A549 (cell line): ENCODE results near the gene FOXP1.

ENCODE experiments used
- CHD4 ChIP-seq: fragments of 200-600 bp; sonication (generic); IDR thresholded peaks from 2 replicates; pipeline ENCODE4 v1.6.1; 2016; ENCODE audit warnings: antibody characterized with exemption, mild to moderate bottlenecking, borderline replicate concordance
- CTCF ChIP-seq: fragments of >200 bp; sonication (Bioruptor Twin); formaldehyde crosslinking; IDR thresholded peaks from 3 replicates; pipeline ENCODE4 v1.5.1; 2016
- E2F6 ChIP-seq: IDR thresholded peaks from 2 replicates; pipeline ENCODE4 v1.6.1; 2012; ENCODE audit warnings: low read depth, borderline replicate concordance
- EP300 ChIP-seq, 2 experiments: fragments of >200 bp; sonication (Bioruptor Twin); formaldehyde crosslinking; IDR thresholded peaks; 2 replicates in 1 of 2; 3 replicates in 1 of 2; pipeline ENCODE4 v1.6.1; 2016 to 2017
- HMGXB4 ChIP-seq: fragments of 250-450 bp; sonication (Bioruptor Pico); IDR thresholded peaks from 2 replicates; pipeline ENCODE4 v1.5.0; 2021; ENCODE audit warnings: mild to moderate bottlenecking, moderate library complexity, borderline replicate concordance
- MAX ChIP-seq: IDR thresholded peaks from 2 replicates; pipeline ENCODE4 v1.6.1; 2012
- PHF8 ChIP-seq: fragments of 200-600 bp; sonication (generic); IDR thresholded peaks from 2 replicates; pipeline ENCODE4 v1.6.1; 2016; ENCODE audit warnings: low read depth, mild to moderate bottlenecking, antibody characterized with exemption, moderate library complexity, borderline replicate concordance
- POLR2A ChIP-seq: IDR thresholded peaks from 2 replicates; pipeline ENCODE4 v1.6.1; 2012; ENCODE audit warnings: mild to moderate bottlenecking, low read length
- ZNF302 ChIP-seq: fragments of 250-450 bp; sonication (Bioruptor Pico); IDR thresholded peaks from 2 replicates; pipeline ENCODE4 v1.9.0; 2021; ENCODE audit warnings: inconsistent platforms, mild to moderate bottlenecking, moderate library complexity

GRCh38 chr3:71441217-71441924 is 142.2 kb downstream of the FOXP1 start:
- TF ChIP-seq PHF8 (no peak), EP300 (IDR thresholded peaks at IDR 0.05) (no peak), CTCF (no peak), HMGXB4 (CRISPR knock-in tag) (no peak), POLR2A (no peak), MAX (no peak), CHD4 (no peak), E2F6 (no peak), ZNF302 (CRISPR knock-in tag) (no peak)
